GM18867 (cell line): ENCODE data around the gene NNAT.
"Not testable (repeated sequence)": the region's sequence is repeated elsewhere in the genome, so short reads cannot be mapped to it uniquely, and the experiment has no call there.

Source experiments
- ATAC-seq: cut with Tn5 transposase; IDR thresholded peaks from one replicate; pipeline ENCODE4 v1.9.1; 2021; ENCODE audit warnings: mild to moderate bottlenecking, moderate library complexity; ENCODE audit not compliant: unreplicated experiment

NNAT gene

DNA sequence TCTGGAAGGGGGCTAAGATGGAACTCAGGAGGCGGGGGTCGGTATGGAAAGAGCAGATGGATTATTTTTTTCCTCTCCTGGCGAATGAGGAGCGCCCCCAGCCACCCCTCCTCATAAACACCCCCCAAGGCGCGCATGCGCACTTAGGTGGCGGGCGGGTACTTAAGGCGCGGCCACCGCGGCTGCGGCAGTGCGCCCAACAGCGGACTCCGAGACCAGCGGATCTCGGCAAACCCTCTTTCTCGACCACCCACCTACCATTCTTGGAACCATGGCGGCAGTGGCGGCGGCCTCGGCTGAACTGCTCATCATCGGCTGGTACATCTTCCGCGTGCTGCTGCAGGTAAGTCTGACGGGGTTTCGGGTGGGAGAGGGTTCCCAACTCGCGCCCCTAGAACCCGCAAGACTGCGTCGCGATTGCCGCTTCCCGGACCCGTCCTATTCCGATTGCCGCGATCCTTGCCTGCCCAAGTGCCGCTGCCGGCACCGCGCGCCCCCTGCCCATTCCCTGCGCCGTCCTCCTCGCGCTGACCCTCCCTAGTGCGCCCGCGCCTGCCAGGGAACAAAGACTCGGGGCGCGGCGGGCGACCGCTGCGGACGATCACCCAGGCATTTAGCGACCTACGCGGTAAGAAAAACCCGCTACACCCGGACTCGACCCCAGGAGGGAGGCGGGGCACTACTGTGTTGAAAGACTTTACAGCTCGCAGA is at the start of gene NNAT:
NNAT (plus strand) TSS at position 190 of the 711 bp plus-strand sequence; CDS start at position 272, 82 bp downstream.
- ATAC-seq = no peak

- ATAC-seq = no peak
These were observed 49.3 kb upstream of the NNAT start for GRCh38 chr20:37471741-37472235.

GRCh38 chr20:37472435-37472834 is 48.6 kb upstream of the NNAT start:
- ATAC-seq = not testable (repeated sequence)

GRCh38 chr20:37473249-37474000 is 47.6 kb upstream of the NNAT start:
- ATAC-seq = no peak

- ATAC-seq = no peak
These were observed 46.7 kb upstream of the NNAT start for GRCh38 chr20:37474386-37474785.

DNA sequence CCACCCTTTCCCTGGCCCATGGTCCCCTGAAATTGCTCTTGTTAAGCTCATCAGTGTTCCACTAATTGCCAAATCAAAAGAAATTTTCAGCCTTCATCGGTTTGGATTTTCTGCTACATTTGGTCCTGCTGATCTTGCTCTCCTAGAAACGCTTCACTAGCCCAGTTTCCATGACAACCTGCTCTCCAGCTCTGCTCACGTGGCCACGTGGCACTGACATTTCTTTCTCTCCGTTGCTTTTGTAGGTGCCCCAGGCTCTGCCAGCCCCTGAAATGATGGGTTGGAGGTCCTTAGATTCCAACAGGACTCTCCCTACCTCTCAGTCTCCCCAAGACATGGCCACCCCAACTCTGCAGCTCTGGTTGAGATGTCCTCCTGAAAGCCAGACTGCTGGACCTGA is 45.8 kb upstream of the NNAT start:
- ATAC-seq = no peak

DNA sequence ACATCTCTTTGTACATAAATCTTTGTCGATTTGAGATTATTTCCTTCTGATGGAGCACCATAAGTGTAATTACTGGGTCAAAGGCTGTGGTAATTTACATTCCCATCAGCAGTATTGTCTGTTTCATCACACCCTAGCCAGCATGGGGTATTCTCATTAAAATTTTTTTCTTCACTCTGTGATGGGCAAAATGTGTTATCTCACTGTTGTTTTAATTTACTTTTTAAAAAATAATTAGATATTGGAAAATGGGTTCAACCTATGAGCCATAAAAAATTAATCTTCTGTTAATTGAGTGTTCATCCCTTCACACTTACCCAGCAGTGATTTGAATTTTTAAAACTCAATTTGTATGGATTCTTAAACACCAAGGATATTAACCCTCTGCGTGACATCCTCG is 44.0 kb upstream of the NNAT start:
- no peak for ATAC-seq

DNA sequence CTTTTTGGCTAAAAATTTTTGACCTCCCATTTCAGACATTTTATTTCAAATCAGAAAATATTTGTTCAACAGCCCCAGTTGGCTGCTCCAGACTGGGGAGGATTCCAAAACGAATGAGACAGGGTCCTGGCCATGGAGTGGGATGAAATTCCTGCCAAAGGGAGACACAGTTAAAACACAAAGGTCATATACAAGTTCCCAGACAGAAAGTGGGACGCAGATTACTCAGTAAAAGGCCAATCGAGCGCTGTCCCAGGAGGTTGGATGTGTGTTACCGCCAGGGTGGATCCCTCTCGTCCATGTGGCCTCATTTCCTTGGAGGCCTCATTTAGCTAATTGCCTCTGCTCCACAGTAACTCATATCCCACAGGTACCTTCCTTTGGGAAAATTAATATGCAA is 41.8 kb upstream of the NNAT start:
- no peak for ATAC-seq

- no peak for ATAC-seq
These were observed 40.9 kb upstream of the NNAT start for GRCh38 chr20:37479925-37480691.

DNA sequence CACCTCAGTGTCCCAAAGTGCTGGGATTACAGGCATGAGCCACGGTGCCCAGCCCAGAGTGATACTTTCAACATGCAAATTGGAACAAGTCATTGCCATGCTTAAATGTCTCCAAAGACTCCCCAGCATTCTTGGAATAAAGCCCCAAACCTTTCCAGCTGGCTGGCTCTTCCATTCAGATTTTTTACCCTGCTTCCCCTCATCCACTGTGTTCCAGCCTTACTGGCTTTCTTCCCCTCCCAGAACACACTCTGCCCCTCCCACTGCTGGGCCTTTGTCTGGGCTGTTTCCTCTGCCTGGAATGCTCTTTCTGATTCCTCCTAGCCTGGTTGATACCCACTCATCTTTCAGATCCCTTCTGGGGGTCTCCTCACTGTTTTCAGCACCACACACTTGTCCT is 40.1 kb upstream of the NNAT start:
- no peak for ATAC-seq

GRCh38 chr20:37481610-37482009 is 39.4 kb upstream of the NNAT start:
- no peak for ATAC-seq

DNA sequence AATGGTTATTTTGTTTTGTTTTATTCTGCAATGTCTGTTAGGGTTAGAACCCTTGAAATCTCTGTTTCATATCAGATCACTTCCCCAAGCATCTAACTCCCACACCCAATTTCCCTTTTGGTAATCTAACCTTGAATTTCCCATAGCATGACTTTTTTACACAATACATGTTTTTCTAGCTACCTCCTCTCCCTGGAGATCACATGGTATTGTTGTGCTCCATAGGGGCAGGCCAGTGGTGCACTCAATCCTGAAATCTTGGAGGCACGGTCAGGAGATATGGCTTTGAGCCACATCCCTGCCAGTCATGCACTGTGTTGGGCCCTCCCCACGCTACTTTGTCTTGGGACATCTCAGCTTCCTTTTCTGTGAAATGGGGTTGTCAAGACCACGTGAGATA is 36.7 kb upstream of the NNAT start:
- ATAC-seq = no peak

- ATAC-seq = not testable (repeated sequence)
These were observed 34.8 kb upstream of the NNAT start for GRCh38 chr20:37486209-37486608.

DNA sequence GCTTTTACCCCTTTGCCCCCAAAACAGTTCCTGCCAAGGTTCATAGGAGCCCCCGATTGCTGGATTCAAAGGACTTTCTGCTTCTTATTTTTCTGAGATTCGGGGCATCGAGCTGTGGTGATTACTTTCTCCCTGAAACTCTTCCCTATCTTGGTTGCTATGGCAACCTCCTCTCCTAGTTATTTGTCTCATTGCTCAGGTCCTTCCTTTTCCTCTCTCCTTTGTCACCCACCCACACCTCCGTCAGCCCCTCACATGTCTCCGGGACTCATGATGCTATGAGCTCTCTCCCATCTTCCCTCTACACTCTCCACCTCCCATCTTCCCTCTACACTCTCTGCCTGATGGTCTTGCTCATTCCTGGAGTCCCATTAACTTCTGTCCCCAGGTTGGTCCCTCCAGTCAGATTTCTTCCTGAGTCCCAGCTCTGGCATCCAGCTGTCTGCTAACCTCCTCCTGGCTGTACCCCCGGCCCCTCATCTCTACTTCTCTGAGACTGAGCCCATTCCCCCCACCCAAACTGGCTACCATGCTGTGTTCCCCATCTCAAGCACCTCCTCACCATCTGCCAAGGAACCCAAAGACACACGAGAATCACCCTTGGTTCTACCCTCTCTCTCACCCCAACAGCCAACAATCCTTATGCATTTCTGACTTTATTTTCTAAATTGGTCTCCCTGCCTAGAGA is 30.2 kb upstream of the NNAT start:
- ATAC-seq = no peak

GRCh38 chr20:37492096-37492625 is 28.9 kb upstream of the NNAT start:
- no peak for ATAC-seq

- no peak for ATAC-seq
These were observed 28.1 kb upstream of the NNAT start for GRCh38 chr20:37492945-37493344.

- no peak for ATAC-seq
These were observed 26.7 kb upstream of the NNAT start for GRCh38 chr20:37494301-37494700.

- no peak for ATAC-seq
These were observed 26.3 kb upstream of the NNAT start for GRCh38 chr20:37494796-37495195.

DNA sequence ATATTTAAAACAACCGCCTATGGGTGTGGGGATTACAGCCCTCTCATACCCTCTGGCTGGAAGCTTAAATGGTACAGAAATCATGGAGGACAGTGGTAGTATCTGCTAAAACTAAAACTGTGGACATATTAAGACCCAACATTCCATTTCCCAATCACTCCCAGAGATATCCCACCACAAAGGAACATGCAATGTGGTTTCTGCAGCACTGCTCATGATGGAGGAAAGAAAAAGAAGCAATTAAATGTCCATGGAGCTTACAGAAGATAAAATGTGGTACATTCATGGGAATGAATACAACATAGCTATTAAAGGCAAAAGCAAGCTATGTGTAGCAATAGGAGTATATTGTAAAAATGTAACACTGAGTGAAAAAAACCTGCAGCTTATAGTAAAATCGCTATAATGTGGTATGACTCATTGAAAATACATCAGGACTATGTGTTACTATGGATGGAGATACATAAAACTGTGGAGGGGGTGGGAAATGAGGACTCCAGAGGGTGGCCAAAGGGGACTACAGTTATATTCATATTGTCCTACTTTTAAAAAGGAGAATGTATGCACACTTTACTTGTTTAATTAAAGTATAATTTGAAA is 22.9 kb upstream of the NNAT start:
- ATAC-seq = no peak

DNA sequence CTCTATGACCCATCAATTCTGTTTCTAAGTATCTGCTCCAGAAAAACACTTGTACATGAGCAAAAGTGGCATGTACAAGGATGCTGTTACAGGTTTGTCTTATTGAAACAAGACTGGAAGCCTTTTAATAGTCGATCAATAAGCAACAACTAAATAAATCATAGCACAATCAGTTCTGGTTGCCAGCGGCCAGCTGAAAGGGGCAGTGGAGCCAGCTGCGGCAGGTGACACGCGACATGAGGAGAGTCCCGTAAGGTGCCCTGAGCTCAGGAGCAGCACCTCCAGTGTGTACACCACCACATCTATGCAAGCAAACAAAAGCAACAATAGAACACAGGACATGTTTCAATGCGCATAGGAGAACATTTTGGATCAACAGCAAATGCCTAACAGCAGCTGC is 20.7 kb upstream of the NNAT start:
- no peak for ATAC-seq
